Choroid plexus epithelial cell (primary cell): Measurements from ENCODE around the gene ASB11.

Source experiments
- DNase-seq: peaks from one replicate; pipeline ENCODE4 v3.0.0-alpha.2; 2010; ENCODE audit warnings: low read depth
- H3K4me3 ChIP-seq: 2 replicates; pipeline ENCODE4 v1.5.1; 2011; ENCODE audit warnings: low read depth, mild to moderate bottlenecking, control low read depth, low read length, moderate library complexity
- TF ChIP-seq, protein P1 (sequence below): conservative IDR thresholded peaks from 2 replicates; pipeline ENCODE4 v1.5.1; 2011; ENCODE audit warnings: low read depth, mild to moderate bottlenecking, control low read depth, inconsistent platforms, low read length, moderate library complexity

ASB11 gene

DNA sequence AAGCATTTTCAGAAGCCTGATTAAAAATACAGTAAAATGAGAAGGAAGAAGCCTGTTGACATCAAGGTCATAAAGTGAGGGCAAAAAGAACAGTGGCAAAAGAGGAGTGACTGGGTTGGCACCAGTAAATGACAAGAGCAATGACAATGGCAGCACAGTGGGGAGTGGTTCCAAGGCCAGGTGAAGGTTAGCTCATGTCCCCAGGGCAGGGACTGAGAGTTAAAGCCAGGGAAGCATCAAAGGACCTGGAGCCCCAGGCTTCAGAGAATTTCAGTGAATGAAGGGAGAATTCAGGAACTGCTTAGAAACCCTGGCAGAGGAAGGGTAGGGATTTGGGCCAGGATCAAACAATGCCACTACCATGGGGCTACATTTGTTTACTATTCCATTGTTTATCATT is 28.7 kb upstream of the ASB11 start:
- DNase-seq: no peak
- no peak overlapping the region for H3K4me3 ChIP-seq
- TF ChIP-seq, protein P1, sequence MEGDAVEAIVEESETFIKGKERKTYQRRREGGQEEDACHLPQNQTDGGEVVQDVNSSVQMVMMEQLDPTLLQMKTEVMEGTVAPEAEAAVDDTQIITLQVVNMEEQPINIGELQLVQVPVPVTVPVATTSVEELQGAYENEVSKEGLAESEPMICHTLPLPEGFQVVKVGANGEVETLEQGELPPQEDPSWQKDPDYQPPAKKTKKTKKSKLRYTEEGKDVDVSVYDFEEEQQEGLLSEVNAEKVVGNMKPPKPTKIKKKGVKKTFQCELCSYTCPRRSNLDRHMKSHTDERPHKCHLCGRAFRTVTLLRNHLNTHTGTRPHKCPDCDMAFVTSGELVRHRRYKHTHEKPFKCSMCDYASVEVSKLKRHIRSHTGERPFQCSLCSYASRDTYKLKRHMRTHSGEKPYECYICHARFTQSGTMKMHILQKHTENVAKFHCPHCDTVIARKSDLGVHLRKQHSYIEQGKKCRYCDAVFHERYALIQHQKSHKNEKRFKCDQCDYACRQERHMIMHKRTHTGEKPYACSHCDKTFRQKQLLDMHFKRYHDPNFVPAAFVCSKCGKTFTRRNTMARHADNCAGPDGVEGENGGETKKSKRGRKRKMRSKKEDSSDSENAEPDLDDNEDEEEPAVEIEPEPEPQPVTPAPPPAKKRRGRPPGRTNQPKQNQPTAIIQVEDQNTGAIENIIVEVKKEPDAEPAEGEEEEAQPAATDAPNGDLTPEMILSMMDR: no peak

DNA sequence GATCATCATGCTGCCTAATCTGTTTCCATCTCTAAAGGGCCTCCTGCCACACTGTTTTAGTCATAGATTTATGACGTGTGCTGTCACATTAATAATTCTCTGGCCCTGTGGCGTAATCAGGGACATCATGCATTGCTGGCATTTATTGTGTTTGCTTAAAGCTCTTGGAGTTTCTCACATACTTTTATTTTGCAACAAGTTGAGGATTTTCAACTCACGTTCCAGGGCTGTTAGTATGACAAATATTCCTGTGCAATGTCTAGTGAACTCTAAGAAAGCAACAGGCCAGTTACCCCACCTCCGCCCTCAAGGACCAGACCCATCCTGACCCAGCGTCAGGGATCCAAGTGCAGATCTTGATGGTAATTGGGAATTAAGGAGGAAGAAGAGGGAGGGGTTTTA is 27.6 kb upstream of the ASB11 start:
- DNase-seq: no peak
- no peak overlapping the region for H3K4me3 ChIP-seq
- TF ChIP-seq, protein P1: no peak

DNA sequence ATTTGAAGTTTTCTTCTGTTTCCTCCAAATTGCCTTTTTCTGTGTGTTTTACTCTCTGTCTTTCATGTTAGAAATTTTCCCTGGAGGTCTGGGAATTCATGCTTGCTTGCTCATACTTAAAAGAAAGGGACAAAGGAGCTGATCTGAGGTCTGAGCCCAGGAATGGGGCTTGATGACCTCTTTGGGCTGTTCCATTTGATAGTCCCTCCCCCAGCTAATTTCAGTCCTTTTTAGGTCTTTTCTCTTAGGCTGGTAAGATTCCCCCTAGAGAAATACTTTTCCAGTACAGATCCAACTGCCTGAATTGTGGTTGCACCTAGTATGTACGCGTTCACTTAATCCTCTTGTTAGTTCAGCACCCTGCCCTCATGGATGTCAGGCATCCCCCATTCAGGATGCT is 25.4 kb upstream of the ASB11 start:
- DNase-seq: no peak
- TF ChIP-seq, protein P1: no peak
- no peak overlapping the region for H3K4me3 ChIP-seq

DNA sequence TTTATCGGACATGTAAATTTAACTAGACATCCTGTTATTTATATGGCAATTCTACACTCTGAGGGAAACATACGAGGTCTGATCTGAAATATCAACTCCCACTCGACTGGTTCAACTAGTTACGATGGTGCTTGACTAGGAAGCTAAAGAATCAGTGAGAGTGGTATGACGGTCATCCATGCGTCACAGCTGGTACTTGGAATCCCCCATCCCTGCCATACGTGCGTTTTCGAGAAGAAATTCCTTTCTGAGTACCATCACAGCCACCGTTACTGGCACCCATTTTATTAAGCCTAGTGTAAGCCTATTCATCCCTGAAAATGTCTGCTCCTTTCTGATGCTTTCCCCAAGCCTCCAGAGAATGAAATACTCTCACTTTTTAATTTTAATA is 20.6 kb upstream of the ASB11 start:
- TF ChIP-seq, protein P1: no peak
- DNase-seq: peak; percentile 55
- H3K4me3 ChIP-seq: peak overlapping the region; percentile 57

DNA sequence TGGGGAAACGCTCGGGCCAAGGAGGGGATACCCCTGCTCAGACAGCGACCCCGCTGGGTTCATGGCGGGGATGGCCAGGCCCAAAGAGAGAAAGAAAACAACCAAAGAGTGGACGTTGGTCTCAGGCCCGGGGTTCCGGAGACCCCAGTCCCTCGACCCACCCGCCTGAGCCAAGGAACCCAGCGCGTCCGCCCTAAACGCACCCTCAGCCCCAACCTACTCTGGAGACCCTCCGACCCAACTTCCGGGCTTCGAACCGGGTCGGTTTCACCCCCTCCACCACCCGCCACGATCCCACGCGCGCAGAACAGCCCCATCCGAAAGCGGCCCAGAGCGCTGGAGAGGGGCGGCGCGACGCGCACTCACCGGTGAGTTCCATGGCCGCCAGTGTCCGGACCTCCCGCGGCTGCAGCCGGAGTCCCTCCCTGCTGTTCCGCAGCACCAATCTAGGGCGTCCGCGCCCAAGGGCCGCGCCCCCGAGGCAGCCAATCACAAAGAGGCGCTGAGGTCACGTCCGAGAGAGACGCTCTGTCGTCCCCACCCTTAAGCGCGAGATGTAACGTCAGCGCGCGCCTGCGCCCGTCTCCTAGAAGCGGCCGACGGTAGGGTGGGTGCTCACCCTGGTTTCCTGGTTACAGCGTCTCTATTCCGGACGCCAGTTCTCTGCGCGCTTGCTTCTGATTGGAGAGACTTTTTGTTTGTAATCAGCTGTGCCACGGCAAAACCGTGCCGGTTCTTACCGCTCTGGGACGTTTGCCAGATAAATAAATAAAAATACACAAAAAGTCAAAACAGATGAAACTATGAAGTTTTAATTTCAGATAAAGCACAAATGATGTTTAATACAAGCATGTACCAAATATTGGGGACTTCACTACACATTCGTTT is 19.9 kb upstream of the ASB11 start, which contains the start of gene PIGA:
Gene PIGA (minus strand): TSS at position 389 of the 888 bp plus-strand sequence. CDS start 3,593 bp downstream, outside the sequence.
- H3K4me3 ChIP-seq: peak within 1 kb of the TSS; percentile 78
- TF ChIP-seq, protein P1: no peak
- peak; percentile 98 for DNase-seq

DNA sequence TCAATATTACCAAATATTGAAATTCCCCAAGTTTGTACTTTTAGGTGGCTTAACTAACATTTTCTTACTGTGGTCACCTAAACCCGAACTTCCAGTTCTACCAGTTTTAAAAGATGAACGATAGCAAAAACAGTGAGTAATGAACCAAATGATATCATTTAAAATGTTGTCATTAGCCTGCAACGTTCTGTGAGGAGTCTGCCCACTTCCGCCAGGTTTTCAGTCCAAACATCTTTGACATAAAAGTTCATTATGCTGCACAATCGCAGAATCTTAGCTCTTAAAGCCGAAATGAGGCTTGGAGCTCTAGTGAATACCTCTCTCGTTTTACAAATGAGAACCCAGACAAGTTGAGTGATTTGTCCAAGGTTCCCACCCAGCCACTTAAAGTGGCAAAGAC is 19.1 kb upstream of the ASB11 start:
- TF ChIP-seq, protein P1: no peak
- peak overlapping the region; percentile 78 for H3K4me3 ChIP-seq
- DNase-seq: peak; percentile 30

DNA sequence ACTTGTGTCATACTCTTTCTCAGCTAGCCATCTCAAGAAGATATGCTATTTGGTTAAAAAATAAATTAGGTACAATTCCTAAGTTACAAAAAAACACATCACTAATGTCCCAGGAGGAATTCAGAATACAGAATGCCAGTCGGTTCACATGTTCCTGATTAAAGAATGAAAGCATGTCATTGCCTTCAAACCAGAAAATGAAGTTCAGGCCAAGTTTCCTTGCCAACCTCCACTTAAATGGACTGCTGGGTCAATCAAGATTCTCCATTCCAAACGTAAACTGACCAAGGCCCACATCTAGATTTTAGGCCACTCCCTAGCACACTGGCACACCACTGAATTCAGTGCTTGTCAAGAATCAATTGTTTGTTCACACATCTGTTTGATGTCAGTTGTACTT is 13.4 kb upstream of the ASB11 start:
- DNase-seq: no peak
- TF ChIP-seq, protein P1: no peak
- H3K4me3 ChIP-seq: no peak overlapping the region
